GM12878 (cell line): ENCODE data around the gene SEPHS2.

ENCODE experiments used
- EZH2 ChIP-seq: IDR thresholded peaks from 2 replicates; pipeline ENCODE4 v1.6.1; 2012; ENCODE audit warnings: low read depth, mild to moderate bottlenecking, control low read depth, inconsistent platforms, low read length, borderline replicate concordance; ENCODE audit not compliant: control insufficient read depth
- RB1 ChIP-seq: fragments of 450-650 bp; formaldehyde crosslinking; IDR thresholded peaks from 2 replicates; pipeline ENCODE4 v1.6.1; 2017; ENCODE audit warnings: mild to moderate bottlenecking, borderline replicate concordance

DNA sequence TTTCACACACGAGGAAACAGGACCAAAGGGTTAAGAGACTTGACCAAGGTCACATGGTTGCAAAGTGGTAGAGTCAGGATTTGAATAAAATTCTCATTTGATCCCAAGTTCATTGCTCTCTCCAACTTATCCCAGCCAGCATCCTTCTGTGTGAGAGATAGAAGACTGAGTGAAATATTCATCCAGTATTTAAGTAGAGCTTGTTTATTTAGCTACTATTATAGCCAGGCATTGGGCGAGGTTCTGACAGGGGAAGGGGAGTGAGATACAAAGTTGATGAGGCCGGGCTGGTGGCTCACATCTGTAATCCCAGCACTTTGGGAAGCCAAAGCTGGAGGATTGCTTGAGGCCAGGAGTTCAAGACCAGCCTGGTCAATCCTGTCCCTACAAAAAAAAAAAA, 31.3 kb upstream of the SEPHS2 start:
- TF ChIP-seq EZH2 (no peak), RB1 (no peak)
